Activated CD4-positive, alpha-beta T cell treated with anti-CD3 and anti-CD28 coated beads, Interleukin-2, amount 10 ng/mL, durations not matched to agents 24 days and 14 days (primary cell): Measurements from ENCODE around the gene ARHGEF10L. TPM values are rescaled to one million over a fixed set of nuclear protein-coding genes. Genes with fewer than 3 reads are reported as not detected.

ENCODE experiments used
- DNase-seq: peaks from one replicate; pipeline ENCODE4 v3.0.0; 2022
- H3K27ac Mint-ChIP-seq: one replicate; pipeline ENCODE4 v1.8.0; 2022; ENCODE audit warnings: mild to moderate bottlenecking, mixed read lengths
- H3K27me3 Mint-ChIP-seq: one replicate; pipeline ENCODE4 v1.8.0; 2022; ENCODE audit warnings: mixed read lengths
- H3K36me3 Mint-ChIP-seq: one replicate; pipeline ENCODE4 v1.8.0; 2022; ENCODE audit warnings: low read depth, mild to moderate bottlenecking, mixed read lengths
- H3K4me1 Mint-ChIP-seq: one replicate; pipeline ENCODE4 v1.8.0; 2021; ENCODE audit warnings: mixed read lengths
- H3K4me3 Mint-ChIP-seq: one replicate; pipeline ENCODE4 v1.8.0; 2022; ENCODE audit warnings: mild to moderate bottlenecking, moderate library complexity, mixed read lengths
- H3K9me3 Mint-ChIP-seq: one replicate; pipeline ENCODE4 v1.8.0; 2021; ENCODE audit warnings: mixed read lengths
- intact Hi-C: fragments of 100-400 bp; cut with micrococcal nuclease; formaldehyde crosslinking; loops from one replicate; pipeline ENCODE4 v1.15.1; 2023
- total RNA-seq: library from RNA; stranded (reverse); gene quantifications from 2 replicates; pipeline ENCODE4 v1.2.3, GENCODE V29; 2022

The ARHGEF10L gene
- total RNA-seq, 1 donor from 2014 or later, result not detected

GRCh38 chr1:17531682-17532487 lies 7.6 kb upstream of the ARHGEF10L start:
- Mint-ChIP-seq H3K27me3 (peaks cover 4% of the 10 kb centered on the region), H3K9me3 (no peaks in the 10 kb centered on the region), H3K4me3 (no peak overlapping the region), H3K27ac (no peak overlapping the region), H3K4me1 (no peaks in the 10 kb centered on the region), H3K36me3 (no peaks in the 10 kb centered on the region)
- DNase-seq, result no peak
- intact Hi-C loops, result no loop called here

- H3K27me3 Mint-ChIP-seq, result peaks cover 12% of the 10 kb centered on the region
- H3K36me3 Mint-ChIP-seq, result no peaks in the 10 kb centered on the region
- intact Hi-C loops, result no loop called here
- H3K4me1 Mint-ChIP-seq, result no peaks in the 10 kb centered on the region
- no peak for DNase-seq
- no peaks in the 10 kb centered on the region for H3K9me3 Mint-ChIP-seq
- H3K4me3 Mint-ChIP-seq, result no peak overlapping the region
- no peak overlapping the region for H3K27ac Mint-ChIP-seq
These were observed 6.3 kb upstream of the ARHGEF10L start for GRCh38 chr1:17533201-17533600.

- Mint-ChIP-seq H3K9me3 (no peaks in the 10 kb centered on the region), H3K27me3 (peaks cover 25% of the 10 kb centered on the region), H3K4me3 (no peak overlapping the region), H3K4me1 (peaks cover 2% of the 10 kb centered on the region), H3K27ac (no peak overlapping the region), H3K36me3 (no peaks in the 10 kb centered on the region)
- intact Hi-C loops, result no loop called here
- no peak for DNase-seq
These were observed 4.1 kb upstream of the ARHGEF10L start for GRCh38 chr1:17535300-17535936.

GRCh38 chr1:17538010-17538409 lies 1.5 kb upstream of the ARHGEF10L start:
- Mint-ChIP-seq H3K9me3 (no peaks in the 10 kb centered on the region), H3K4me1 (peaks cover 2% of the 10 kb centered on the region), H3K27ac (no peak overlapping the region), H3K4me3 (no peak overlapping the region), H3K36me3 (no peaks in the 10 kb centered on the region), H3K27me3 (peaks cover 35% of the 10 kb centered on the region)
- intact Hi-C loops, result no loop called here
- no peak for DNase-seq

GRCh38 chr1:17538428-17539117 lies 925 bp upstream of the ARHGEF10L start:
- no peaks in the 10 kb centered on the region for H3K9me3 Mint-ChIP-seq
- no peak overlapping the region for H3K4me3 Mint-ChIP-seq
- H3K4me1 Mint-ChIP-seq, result peaks cover 2% of the 10 kb centered on the region
- no peak for DNase-seq
- no peaks in the 10 kb centered on the region for H3K36me3 Mint-ChIP-seq
- H3K27me3 Mint-ChIP-seq, result peaks cover 35% of the 10 kb centered on the region
- no peak overlapping the region for H3K27ac Mint-ChIP-seq
- intact Hi-C loops, result no loop called here

GRCh38 chr1:17539118-17539476 lies 401 bp upstream of the ARHGEF10L start:
- Mint-ChIP-seq H3K27me3 (peaks cover 35% of the 10 kb centered on the region), H3K4me1 (peaks cover 2% of the 10 kb centered on the region), H3K36me3 (no peaks in the 10 kb centered on the region), H3K9me3 (no peaks in the 10 kb centered on the region), H3K4me3 (peak overlapping the region; percentile 35), H3K27ac (no peak overlapping the region)
- intact Hi-C loops, result no loop called here
- DNase-seq, result no peak

GRCh38 chr1:17540255-17541001 lies 930 bp downstream of the ARHGEF10L start:
- Mint-ChIP-seq H3K27me3 (peaks cover 39% of the 10 kb centered on the region), H3K4me3 (no peak overlapping the region), H3K4me1 (peaks cover 2% of the 10 kb centered on the region), H3K9me3 (no peaks in the 10 kb centered on the region), H3K27ac (no peak overlapping the region), H3K36me3 (no peaks in the 10 kb centered on the region)
- DNase-seq, result no peak
- intact Hi-C loops, result no loop called here

- Mint-ChIP-seq H3K4me3 (no peak overlapping the region), H3K27ac (no peak overlapping the region), H3K4me1 (peaks cover 2% of the 10 kb centered on the region), H3K36me3 (no peaks in the 10 kb centered on the region), H3K9me3 (no peaks in the 10 kb centered on the region), H3K27me3 (peaks cover 33% of the 10 kb centered on the region)
- intact Hi-C loops, result no loop called here
- DNase-seq, result no peak
These were observed 3.1 kb downstream of the ARHGEF10L start for GRCh38 chr1:17542645-17543044.

GRCh38 chr1:17544776-17545350 lies 5.4 kb downstream of the ARHGEF10L start:
- H3K4me1 Mint-ChIP-seq, result no peaks in the 10 kb centered on the region
- H3K9me3 Mint-ChIP-seq, result no peaks in the 10 kb centered on the region
- no peak for DNase-seq

GRCh38 chr1:17545356-17545755 lies 5.9 kb downstream of the ARHGEF10L start:
- no peaks in the 10 kb centered on the region for H3K4me1 Mint-ChIP-seq
- H3K36me3 Mint-ChIP-seq, result no peaks in the 10 kb centered on the region
- no peaks in the 10 kb centered on the region for H3K9me3 Mint-ChIP-seq
- intact Hi-C loops, result no loop called here
- no peak for DNase-seq
- peaks cover 24% of the 10 kb centered on the region for H3K27me3 Mint-ChIP-seq
- no peak overlapping the region for H3K27ac Mint-ChIP-seq
- H3K4me3 Mint-ChIP-seq, result no peak overlapping the region

More at GRCh38 chr1:17544776-17545350, 5.4 kb downstream of the ARHGEF10L start:
- Mint-ChIP-seq H3K36me3 (no peaks in the 10 kb centered on the region), H3K27me3 (peaks cover 27% of the 10 kb centered on the region), H3K4me3 (no peak overlapping the region), H3K27ac (no peak overlapping the region)
- intact Hi-C loops, result no loop called here

- Mint-ChIP-seq H3K27me3 (peaks cover 20% of the 10 kb centered on the region), H3K27ac (no peak overlapping the region)
- no peak for DNase-seq
These were observed 7.6 kb downstream of the ARHGEF10L start for GRCh38 chr1:17546946-17547670.

GRCh38 chr1:17549384-17549783 lies 9.9 kb downstream of the ARHGEF10L start:
- Mint-ChIP-seq H3K27me3 (peaks cover 18% of the 10 kb centered on the region), H3K9me3 (no peaks in the 10 kb centered on the region), H3K36me3 (no peaks in the 10 kb centered on the region), H3K4me1 (no peaks in the 10 kb centered on the region), H3K27ac (no peak overlapping the region), H3K4me3 (no peak overlapping the region)
- intact Hi-C loops, result no loop called here
- no peak for DNase-seq

More at GRCh38 chr1:17546946-17547670, 7.6 kb downstream of the ARHGEF10L start:
- intact Hi-C loops, result no loop called here
- H3K9me3 Mint-ChIP-seq, result no peaks in the 10 kb centered on the region
- H3K36me3 Mint-ChIP-seq, result no peaks in the 10 kb centered on the region
- H3K4me1 Mint-ChIP-seq, result no peaks in the 10 kb centered on the region
- no peak overlapping the region for H3K4me3 Mint-ChIP-seq
